H1 (cell line): Measurements from ENCODE around the gene ALDH7A1. TPM values are rescaled to one million over a fixed set of nuclear protein-coding genes. Genes with fewer than 3 reads are reported as not detected.

Experiments
- CTCF ChIA-PET: fragments of 300-600 bp; sonication (Branson Sonifier 250); formaldehyde crosslinking; loops from one replicate; lab custom pipeline; 2021; ENCODE audit not compliant: partially characterized antibody; lab: Charles Lee
- POLR2A ChIA-PET: fragments of 300-600 bp; sonication (Branson Sonifier 250); formaldehyde crosslinking; loops from one replicate; lab custom pipeline; 2021; ENCODE audit warnings: inconsistent platforms; ENCODE audit not compliant: partially characterized antibody; lab: Charles Lee
- DNase-seq, 2 experiments: peaks; one replicate each; pipeline versions ENCODE4 v3.0.0 to v3.0.0-alpha.2; 2010 to 2022; ENCODE audit warnings: low spot score in 2 of 2, low read depth in 1 of 2, mixed read lengths in 1 of 2
- FAIRE-seq: peaks from 2 replicates; lab custom pipeline; 2011; peaks lifted over from hg19 to GRCh38; lab: Jason Lieb, UNC
- H2AFZ ChIP-seq: 2 replicates; pipeline ENCODE4 v1.8.1; 2012; ENCODE audit warnings: low read length, inconsistent platforms
- H2AK5ac ChIP-seq: 2 replicates; pipeline ENCODE4 v1.6.1; 2013; ENCODE audit warnings: low read depth, low read length
- H2BK120ac ChIP-seq: replicated peaks from 2 replicates; pipeline ENCODE3; 2013; ENCODE audit warnings: low read depth, low read length, inconsistent platforms
- H2BK12ac ChIP-seq: 2 replicates; pipeline ENCODE4 v1.6.1; 2013; ENCODE audit warnings: low read depth, low read length
- H2BK15ac ChIP-seq: 2 replicates; pipeline ENCODE4 v1.6.1; 2013; ENCODE audit warnings: low read length
- H2BK20ac ChIP-seq: 2 replicates; pipeline ENCODE4 v1.6.1; 2013; ENCODE audit warnings: low read length
- H2BK5ac ChIP-seq: 2 replicates; pipeline ENCODE4 v1.6.1; 2013; ENCODE audit warnings: low read depth, low read length
- H3K14ac ChIP-seq: 2 replicates; pipeline ENCODE4 v1.6.1; 2013; ENCODE audit warnings: inconsistent platforms; ENCODE audit not compliant: insufficient read length
- H3K18ac ChIP-seq: 2 replicates; pipeline ENCODE4 v1.6.1; 2013; ENCODE audit warnings: low read length; ENCODE audit errors: extremely low read depth
- H3K23ac ChIP-seq: 2 replicates; pipeline ENCODE4 v1.6.1; 2013; ENCODE audit warnings: inconsistent platforms; ENCODE audit not compliant: insufficient read length
- H3K23me2 ChIP-seq: 2 replicates; pipeline ENCODE4 v1.6.1; 2013; ENCODE audit warnings: low read depth, low read length
- H3K27ac ChIP-seq: 2 replicates; pipeline ENCODE4 v1.6.1; 2011; ENCODE audit warnings: low read depth, low read length, inconsistent platforms
- H3K27me3 ChIP-seq, 4 experiments: replicated peaks in 1 of 4; 1 replicate in 1 of 4; 2 replicates in 3 of 4; pipeline versions ENCODE4 v1.6.1 to v1.8.1; 2011 to 2013; ENCODE audit warnings: low read length in 3 of 4, mild to moderate bottlenecking in 3 of 4, inconsistent platforms in 2 of 4, mixed read lengths in 2 of 4, moderate library complexity in 1 of 4; ENCODE audit not compliant: control insufficient read depth in 3 of 4, insufficient read depth in 3 of 4; ENCODE audit errors: extremely low read depth in 1 of 4
- H3K36me3 ChIP-seq, 4 experiments: 2 replicates each; pipeline versions ENCODE4 v1.6.1 to v1.8.1; 2011 to 2013; ENCODE audit warnings: mild to moderate bottlenecking in 4 of 4, low read length in 3 of 4, moderate library complexity in 2 of 4, control low read depth in 1 of 4, inconsistent platforms in 1 of 4; ENCODE audit not compliant: insufficient read depth in 4 of 4, control insufficient read depth in 2 of 4
- H3K4ac ChIP-seq: replicated peaks from 2 replicates; pipeline ENCODE3; 2013; ENCODE audit warnings: low read length, low read depth, mixed read lengths, inconsistent platforms; ENCODE audit not compliant: insufficient read length
- H3K4me1 ChIP-seq, 4 experiments: replicated peaks in 1 of 4; 1 replicate in 1 of 4; 2 replicates in 3 of 4; pipeline versions ENCODE4 v1.6.1 to v1.8.1; 2011 to 2013; ENCODE audit warnings: low read length in 3 of 4, inconsistent platforms in 2 of 4, mixed read lengths in 1 of 4; ENCODE audit not compliant: insufficient read depth in 4 of 4, control insufficient read depth in 3 of 4
- H3K4me2 ChIP-seq, 2 experiments: 2 replicates each; pipeline versions ENCODE4 v1.6.1 to v1.8.1; 2011 to 2013; ENCODE audit warnings: low read depth in 2 of 2, low read length in 2 of 2, control low read depth in 1 of 2, inconsistent platforms in 1 of 2, mild to moderate bottlenecking in 1 of 2; ENCODE audit not compliant: insufficient read depth in 1 of 2
- H3K4me3 ChIP-seq, 4 experiments: fragments of 200-600, 300-600 bp in 1 of 4; sonication (generic), shearing (Covaris generic), sonication (Bioruptor Twin) in 1 of 4; 2 replicates each; pipeline versions ENCODE4 v1.5.1 to v1.8.1; 2011 to 2016; ENCODE audit warnings: low read length in 4 of 4, low read depth in 3 of 4, control low read depth in 2 of 4, inconsistent platforms in 2 of 4, mild to moderate bottlenecking in 2 of 4, mixed read lengths in 1 of 4, moderate library complexity in 1 of 4; ENCODE audit not compliant: insufficient read depth in 2 of 4; ENCODE audit errors: extremely low read depth in 1 of 4
- H3K56ac ChIP-seq: replicated peaks from 2 replicates; pipeline ENCODE3; 2013; ENCODE audit warnings: low read depth, mild to moderate bottlenecking, mixed read lengths, low read length, inconsistent platforms; ENCODE audit not compliant: insufficient read length
- H3K79me1 ChIP-seq: 2 replicates; pipeline ENCODE4 v1.6.1; 2013; ENCODE audit warnings: low read depth, low read length, control low read depth
- H3K79me2 ChIP-seq, 2 experiments: 2 replicates each; pipeline versions ENCODE4 v1.6.1 to v1.8.1; 2012 to 2013; ENCODE audit warnings: low read length in 2 of 2, mild to moderate bottlenecking in 2 of 2, inconsistent platforms in 1 of 2; ENCODE audit not compliant: insufficient read depth in 2 of 2, control insufficient read depth in 1 of 2
- H3K9ac ChIP-seq, 4 experiments: replicated peaks in 1 of 4; 1 replicate in 1 of 4; 2 replicates in 3 of 4; pipeline versions ENCODE4 v1.6.1 to v1.8.1; 2011 to 2013; ENCODE audit warnings: low read depth in 3 of 4, low read length in 3 of 4, control low read depth in 2 of 4, mild to moderate bottlenecking in 2 of 4, moderate library complexity in 2 of 4, inconsistent platforms in 1 of 4; ENCODE audit errors: extremely low read depth in 1 of 4
- H3K9me3 ChIP-seq, 2 experiments: 2 replicates each; pipeline versions ENCODE4 v1.6.1 to v1.8.1; 2012 to 2013; ENCODE audit warnings: mild to moderate bottlenecking in 2 of 2, moderate library complexity in 2 of 2, control low read depth in 1 of 2, inconsistent platforms in 1 of 2, low read depth in 1 of 2, low read length in 1 of 2, mixed read lengths in 1 of 2; ENCODE audit not compliant: insufficient read depth in 2 of 2
- H4K20me1 ChIP-seq, 2 experiments: replicated peaks in 1 of 2; 2 replicates each; pipeline versions ENCODE3 to v1.8.1; 2011 to 2013; ENCODE audit warnings: inconsistent platforms in 2 of 2, low read length in 2 of 2, mild to moderate bottlenecking in 1 of 2; ENCODE audit not compliant: insufficient read depth in 2 of 2, control insufficient read depth in 1 of 2
- H4K5ac ChIP-seq: 2 replicates; pipeline ENCODE4 v1.6.1; 2013; ENCODE audit warnings: low read length, low read depth, mixed read lengths, inconsistent platforms; ENCODE audit not compliant: insufficient read length
- H4K8ac ChIP-seq: 2 replicates; pipeline ENCODE4 v1.8.0; 2013; ENCODE audit warnings: mild to moderate bottlenecking, moderate library complexity, low read length, inconsistent platforms; ENCODE audit not compliant: insufficient read depth; ENCODE audit errors: extremely low read depth
- H4K91ac ChIP-seq: replicated peaks from 2 replicates; pipeline ENCODE3; 2013; ENCODE audit warnings: low read length, mixed read lengths, inconsistent platforms; ENCODE audit not compliant: insufficient read length
- BRCA1 ChIP-seq: IDR thresholded peaks from 2 replicates; pipeline ENCODE4 v1.6.1; 2012; ENCODE audit warnings: low read depth, low read length, improper control_type of control experiment
- CBX5 ChIP-seq: fragments of 300-800, 300-1000 bp; sonication (generic); IDR thresholded peaks from 2 replicates; pipeline ENCODE4 v1.7.1; 2016; ENCODE audit warnings: antibody characterized with exemption, low read length, low read depth
- JUND ChIP-seq: IDR thresholded peaks from 2 replicates; pipeline ENCODE4 v1.6.1; 2011; ENCODE audit warnings: mild to moderate bottlenecking, improper control_type of control experiment, low read length
- WGBS, 2 experiments: shearing (Covaris generic) in 1 of 2; methylation state at CpG; one replicate each; pipeline versions ENCODE4 v1.1.6 to v1.1.7; 2013 to 2015; ENCODE audit warnings: low lambda C conversion rate in 2 of 2, mixed read lengths in 2 of 2, inconsistent platforms in 1 of 2, low coverage in 1 of 2, missing lambda C conversion rate in 1 of 2; ENCODE audit not compliant: insufficient replicate concordance in 2 of 2, insufficient coverage in 1 of 2, insufficient read length in 1 of 2; ENCODE audit errors: extremely low coverage in 1 of 2, missing lambda C conversion rate in 1 of 2; 5-methylcytosine and 5-hydroxymethylcytosine counted together
- polyA plus RNA-seq, 7 experiments: library from polyadenylated mRNA; depleted of rRNA in 3 of 7; stranded (reverse) in 5 of 7; unstranded in 2 of 7; fragments of >200 nt in 5 of 7; fragments of 200-250 nt in 2 of 7; gene quantifications; 1 replicate in 5 of 7; 2 replicates in 1 of 7; 4 replicates in 1 of 7; pipeline versions ENCODE4 v1.2.1 to v1.2.3, GENCODE V29; 2011 to 2013; ENCODE audit warnings: missing spikeins in 2 of 7, mixed read lengths in 2 of 7
- total RNA-seq: library from RNA; stranded (reverse); fragmentation: NEBNext Ultra II Directional; extraction: Animal tissue kit (Norgen Biotek cat#: 25700); gene quantifications from 2 replicates; pipeline ENCODE4 v1.2.1, GENCODE V29; 2021

The ALDH7A1 gene
- total and polyA plus RNA-seq, 2 of the 8 experiments (the other 6 are each of a cell fraction or from before 2014, with no cell fraction given) = 99.6 to 225 TPM

DNA sequence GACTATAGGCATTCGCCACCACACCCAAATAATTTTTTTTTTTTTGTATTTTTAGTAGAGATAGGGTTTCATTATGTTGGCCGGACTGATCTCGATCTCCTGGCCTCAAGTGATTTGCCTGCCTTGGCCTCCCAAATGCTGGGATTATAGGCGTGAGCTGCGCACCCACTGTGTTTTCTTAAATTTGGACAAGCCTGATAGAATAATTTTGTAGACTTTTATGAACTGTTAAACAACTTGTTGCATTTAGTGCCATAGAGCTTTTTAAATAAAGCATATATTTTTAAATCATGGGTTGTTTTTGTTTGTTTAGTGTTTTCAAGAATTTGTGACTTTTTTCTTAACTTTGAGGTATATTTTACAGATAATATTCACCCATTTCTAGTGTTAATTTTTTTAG, 10.5 kb upstream of the ALDH7A1 start:
- H3K4me3 ChIP-seq = no peak overlapping the region
- WGBS, 2 experiments = 92% methylated on average over 5 of the region's 5 CpGs; no CpG with 5 or more reads in 1 of the 2 experiments
- no peak overlapping the region for H3K56ac ChIP-seq
- H2BK120ac ChIP-seq = no peak overlapping the region
- no peak overlapping the region for H3K27ac ChIP-seq
- TF ChIP-seq JUND = no peak
- TF ChIP-seq CBX5 = no peak
- no peak for TF ChIP-seq BRCA1
- FAIRE-seq (no peak), DNase-seq (peak in 1 of 2 experiments; percentile 30)
- H3K14ac ChIP-seq = no peak overlapping the region
- no peak overlapping the region for H2AK5ac ChIP-seq
- ChIA-PET POLR2A (interaction anchor here (0.7 kb wide), 1 partner anchor 221 kb away, joined by 3 read pairs; no protein-coding TSS in a partner anchor), CTCF (interaction anchor here (0.6 to 0.7 kb wide), 3 partner anchors 15 to 248 kb away, joined by 3 to 5 read pairs (median 3); no protein-coding TSS in a partner anchor)
- no peaks in the 10 kb centered on the region for H3K27me3 ChIP-seq
- no peak overlapping the region for H3K9ac ChIP-seq
- H2BK20ac ChIP-seq = no peak overlapping the region
- no peak overlapping the region for H3K4ac ChIP-seq
- H3K18ac ChIP-seq = no peak overlapping the region
- H3K79me1 ChIP-seq = peaks cover 6% of the 10 kb centered on the region
- H2BK15ac ChIP-seq = no peak overlapping the region
- H3K4me1 ChIP-seq = peaks cover 0 to 2% (median 1%) of the 10 kb centered on the region in 4 experiments; a peak in 5 of 7 replicates
- no peaks in the 10 kb centered on the region for H3K9me3 ChIP-seq
- H4K20me1 ChIP-seq = peaks cover 3 to 9% of the 10 kb centered on the region in 2 experiments
- no peak overlapping the region for H4K8ac ChIP-seq
- peak overlapping the region; percentile 2 to 48; a peak in 1 of 4 replicates for H3K4me2 ChIP-seq
- no peak overlapping the region for H3K23ac ChIP-seq
- H4K91ac ChIP-seq = no peak overlapping the region
- H4K5ac ChIP-seq = no peak overlapping the region
- H2AFZ ChIP-seq = no peak overlapping the region
- peaks cover 31 to 91% of the 10 kb centered on the region in 2 experiments for H3K79me2 ChIP-seq
- no peak overlapping the region for H2BK12ac ChIP-seq
- no peak overlapping the region for H2BK5ac ChIP-seq
- peaks cover 14 to 58% (median 26%) of the 10 kb centered on the region in 4 experiments; a peak in 7 of 8 replicates for H3K36me3 ChIP-seq
- peaks cover 4% of the 10 kb centered on the region for H3K23me2 ChIP-seq
